K562 (cell line): ENCODE measurements around the gene HACD1. TPM values are rescaled to one million over a fixed set of nuclear protein-coding genes. Genes with fewer than 3 reads are reported as not detected.

Experiments used
- AFF4 ChIP-seq: sonication (generic); formaldehyde crosslinking; IDR thresholded peaks from 2 replicates; pipeline ENCODE4 v1.8.0; 2023; ENCODE audit warnings: mild to moderate bottlenecking, missing genetic modification reagents
- FOSL1 ChIP-seq: fragments of 200-800 bp; sonication (Bioruptor generic); conservative IDR thresholded peaks from 2 replicates; pipeline ENCODE4 v1.6.1; 2016; ENCODE audit warnings: missing genetic modification characterization, missing compliant biosample characterization
- GABPA ChIP-seq: fragments of 200-800 bp; sonication (Bioruptor generic); conservative IDR thresholded peaks from 2 replicates; pipeline ENCODE4 v1.6.1; 2016; ENCODE audit warnings: low read depth, missing genetic modification characterization, missing compliant biosample characterization
- KLF1 ChIP-seq: fragments of 450-650 bp; IDR thresholded peaks from 2 replicates; pipeline ENCODE4 v1.6.1; 2016; ENCODE audit warnings: missing genetic modification characterization, missing compliant biosample characterization
- MEIS2 ChIP-seq: fragments of 450-650 bp; IDR thresholded peaks from 2 replicates; pipeline ENCODE4 v1.6.1; 2014; ENCODE audit warnings: mild to moderate bottlenecking; ENCODE audit not compliant: partially characterized antibody
- MYC ChIP-seq, 2 experiments: fragments of 250-450 bp in 1 of 2; sonication (Bioruptor Pico) in 1 of 2; IDR thresholded peaks; 2 replicates each; pipeline versions ENCODE4 v1.5.1 to v1.6.1; 2012 to 2021; ENCODE audit warnings: low read depth in 2 of 2, borderline replicate concordance in 1 of 2, improper control_type of control experiment in 1 of 2, low read length in 1 of 2, mild to moderate bottlenecking in 1 of 2, moderate library complexity in 1 of 2
- NONO ChIP-seq, 2 experiments: fragments of 200-400 bp in 1 of 2; fragments of 450-650 bp in 1 of 2; formaldehyde crosslinking in 1 of 2; IDR thresholded peaks; 2 replicates each; pipeline ENCODE4 v1.6.1; 2017; ENCODE audit warnings: low read depth in 2 of 2, mild to moderate bottlenecking in 2 of 2, moderate library complexity in 2 of 2, low read length in 1 of 2
- NUFIP1 ChIP-seq: fragments of 450-650 bp; IDR thresholded peaks from 2 replicates; pipeline ENCODE4 v1.6.1; 2018; ENCODE audit not compliant: partially characterized antibody
- PBX2 ChIP-seq, 2 experiments: IDR thresholded peaks in 1 of 2; conservative IDR thresholded peaks in 1 of 2; 2 replicates each; pipeline ENCODE4 v1.6.1; 2016; ENCODE audit warnings: low read depth in 2 of 2, mild to moderate bottlenecking in 1 of 2, missing compliant biosample characterization in 1 of 2, missing genetic modification characterization in 1 of 2, moderate library complexity in 1 of 2
- POLR2A ChIP-seq: fragments of 450-650 bp; conservative IDR thresholded peaks from 2 replicates; pipeline ENCODE4 v1.6.1; 2016
- RNF2 ChIP-seq: sonication (generic); IDR thresholded peaks from 2 replicates; pipeline ENCODE4 v1.6.1; 2016
- SAFB ChIP-seq: fragments of 200-400 bp; formaldehyde crosslinking; IDR thresholded peaks from 2 replicates; pipeline ENCODE4 v1.6.1; 2017; ENCODE audit warnings: low read depth, low read length, borderline replicate concordance
- UBTF ChIP-seq, 2 experiments: IDR thresholded peaks; 2 replicates each; pipeline ENCODE4 v1.6.1; 2012; ENCODE audit warnings: improper control_type of control experiment in 2 of 2, low read depth in 2 of 2, low read length in 2 of 2, borderline replicate concordance in 1 of 2
- ZNF511 ChIP-seq: sonication (generic); formaldehyde crosslinking; IDR thresholded peaks from 2 replicates; pipeline ENCODE4 v1.8.0; 2022; ENCODE audit warnings: mild to moderate bottlenecking, missing genetic modification reagents
- ZNF584 ChIP-seq: fragments of 200-800 bp; sonication (Bioruptor generic); IDR thresholded peaks from 2 replicates; pipeline ENCODE4 v1.6.1; 2016; ENCODE audit warnings: low read depth, mild to moderate bottlenecking, missing genetic modification characterization, missing compliant biosample characterization
- polyA plus RNA-seq, 8 experiments: library from polyadenylated mRNA; depleted of rRNA in 4 of 8; stranded (reverse) in 5 of 8; unstranded in 3 of 8; fragments of >200 nt; fragmentation: Nextera tagmentation in 2 of 8; fragmentation: Illumina TruSeq in 1 of 8; extraction: Ambion mirVana in 2 of 8; extraction: Trizol in 1 of 8; gene quantifications; 2 replicates each; pipeline versions ENCODE4 v1.2.1 to v1.2.3, GENCODE V29; 2011 to 2014; ENCODE audit warnings: inconsistent platforms in 1 of 8, missing spikeins in 1 of 8
- total RNA-seq, 7 experiments: library from RNA; depleted of rRNA in 6 of 7; stranded (reverse); fragments of >200 nt in 6 of 7; fragmentation: Illumina TruSeq in 2 of 7; extraction: Trizol in 2 of 7; gene quantifications; 2 replicates each; pipeline versions ENCODE4 v1.2.1 to v1.2.3, GENCODE V29; 2011 to 2021; ENCODE audit warnings: low replicate concordance in 1 of 7
- TF ChIP-seq, protein P1 (sequence below): sonication (generic); IDR thresholded peaks from 2 replicates; pipeline ENCODE4 v1.6.1; 2016

Gene HACD1
- total and polyA plus RNA-seq, 9 of the 15 experiments (the other 6 are each of a cell fraction or from before 2014, with no cell fraction given), result 0.99 to 4.5 (median 2.4) TPM

- TF ChIP-seq AFF4 (CRISPR knock-in tag), result no peak
- no peak for TF ChIP-seq NUFIP1
- peak; percentile 64 for TF ChIP-seq MEIS2
- TF ChIP-seq, protein P1, sequence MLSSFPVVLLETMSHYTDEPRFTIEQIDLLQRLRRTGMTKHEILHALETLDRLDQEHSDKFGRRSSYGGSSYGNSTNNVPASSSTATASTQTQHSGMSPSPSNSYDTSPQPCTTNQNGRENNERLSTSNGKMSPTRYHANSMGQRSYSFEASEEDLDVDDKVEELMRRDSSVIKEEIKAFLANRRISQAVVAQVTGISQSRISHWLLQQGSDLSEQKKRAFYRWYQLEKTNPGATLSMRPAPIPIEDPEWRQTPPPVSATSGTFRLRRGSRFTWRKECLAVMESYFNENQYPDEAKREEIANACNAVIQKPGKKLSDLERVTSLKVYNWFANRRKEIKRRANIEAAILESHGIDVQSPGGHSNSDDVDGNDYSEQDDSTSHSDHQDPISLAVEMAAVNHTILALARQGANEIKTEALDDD, result 0 out of 2 replicates have a peak, but pooled peaks have one; percentile 5
- TF ChIP-seq NONO (IDR thresholded peaks at IDR 0.05; ENCODE audit: low read depth in 2 of 2, low read length in 1 of 2), result no peak
- peak; percentile 47; the same call in 1 of the 2 replicates for TF ChIP-seq MYC (IDR thresholded peaks at IDR 0.05; ENCODE audit: low read depth, low read length)
- no peak for TF ChIP-seq MYC (CRISPR knock-in tag; IDR thresholded peaks at IDR 0.05; ENCODE audit: borderline replicate concordance, low read depth)
- TF ChIP-seq FOSL1 (tag), result peak; percentile 44
- TF ChIP-seq ZNF511 (CRISPR knock-in tag), result no peak
- no peak for TF ChIP-seq SAFB
- no peak for TF ChIP-seq ZNF584
- TF ChIP-seq KLF1 (tag), result peak; percentile 50; the same call in 1 of the 2 replicates
- TF ChIP-seq POLR2A, result no peak
- no peak for TF ChIP-seq UBTF (IDR thresholded peaks at IDR 0.05; ENCODE audit: borderline replicate concordance in 1 of 2, low read depth in 2 of 2, low read length in 2 of 2)
- no peak for TF ChIP-seq GABPA (tag)
- no peak for TF ChIP-seq RNF2
- TF ChIP-seq PBX2 (CRISPR knock-in tag; IDR thresholded peaks at IDR 0.05; ENCODE audit: low read depth), result no peak
- TF ChIP-seq PBX2 (tag; conservative IDR thresholded peaks at IDR 0.05; ENCODE audit: low read depth), result peak; percentile 55
Measured at GRCh38 chr10:17643339-17643754, 26.2 kb upstream of the HACD1 start (continued).
